KBM-7 (cell line): ENCODE results near the gene ZSCAN10.
"Not testable (repeated sequence)": the region's sequence is repeated elsewhere in the genome, so short reads cannot be mapped to it uniquely, and the experiment has no call there.

Experiments used
- DNase-seq: peaks from one replicate; pipeline ENCODE4 v3.0.0-alpha.2; 2015
- in situ Hi-C: fragments of 300-500 bp; cut with MboI; formaldehyde crosslinking; loops from 2 replicates; pipeline ENCODE4 v1.14.3; 2020; ENCODE audit warnings: low sequenced_read_pairs, low pct_unique_long_range_greater_than_20kb, mixed read lengths

ZSCAN10 gene

DNA sequence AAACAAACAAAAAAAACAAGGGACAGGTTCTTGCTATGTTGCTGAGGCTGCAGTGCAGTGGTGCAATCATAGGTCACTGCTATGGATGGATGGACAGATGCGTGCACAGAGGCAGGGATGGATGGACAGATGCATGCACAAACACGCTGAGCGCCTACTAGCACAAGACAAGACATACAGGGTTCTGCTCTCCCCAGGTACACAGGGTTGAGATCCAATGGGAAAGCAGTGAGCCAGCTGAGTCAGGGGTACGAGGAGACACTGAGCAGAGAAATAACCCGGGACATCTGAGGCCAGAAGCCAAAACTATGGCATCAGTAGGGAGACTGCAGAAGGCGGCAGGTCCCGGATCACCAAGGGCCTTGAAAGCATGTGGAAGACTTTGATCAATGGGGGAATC is 27.4 kb downstream of the ZSCAN10 start:
- in situ Hi-C loops: no loop called here

DNA sequence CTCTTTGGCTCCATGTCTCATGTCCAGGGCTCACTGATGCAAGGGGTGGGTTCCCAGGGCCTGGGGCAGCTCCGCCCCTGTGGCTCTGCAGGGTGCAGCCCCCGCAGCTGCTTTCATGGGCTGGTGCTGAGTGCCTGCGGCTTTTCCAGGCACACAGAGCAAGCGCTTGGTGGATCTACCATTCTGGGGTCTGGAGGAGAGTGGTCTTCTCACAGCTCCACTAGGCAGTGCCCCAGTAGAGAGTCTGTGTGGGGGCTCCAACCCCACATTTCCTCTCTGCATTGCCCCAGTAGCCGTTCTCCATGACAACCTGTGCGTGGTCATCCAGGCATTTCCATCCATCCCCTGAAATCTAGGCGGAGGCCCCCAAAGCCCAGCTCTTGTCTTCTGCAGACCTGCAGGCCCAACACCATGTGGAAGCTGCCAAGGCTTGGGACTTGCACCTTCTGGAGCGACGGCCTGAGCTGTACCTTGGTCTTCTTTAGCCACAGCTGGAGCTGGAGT is 28.4 kb downstream of the ZSCAN10 start:
- in situ Hi-C loops: no loop called here
- DNase-seq: no peak

More for the DNA sequence above, 27.4 kb downstream of the ZSCAN10 start:
- no peak for DNase-seq

DNA sequence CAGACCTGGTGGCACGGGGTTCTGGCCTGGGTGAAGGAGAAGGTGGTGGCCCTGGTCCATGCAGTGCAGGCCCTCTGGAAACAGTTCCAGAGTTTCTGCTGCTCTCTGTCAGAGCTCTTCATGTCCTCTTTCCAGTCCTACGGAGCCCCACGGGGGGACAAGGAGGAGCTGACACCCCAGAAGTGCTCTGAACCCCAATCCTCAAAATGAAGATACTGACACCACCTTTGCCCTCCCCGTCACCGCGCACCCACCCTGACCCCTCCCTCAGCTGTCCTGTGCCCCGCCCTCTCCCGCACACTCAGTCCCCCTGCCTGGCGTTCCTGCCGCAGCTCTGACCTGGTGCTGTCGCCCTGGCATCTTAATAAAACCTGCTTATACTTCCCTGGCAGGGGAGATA is 29.9 kb downstream of the ZSCAN10 start:
- in situ Hi-C loops, DNase-seq: not testable (repeated sequence)

DNA sequence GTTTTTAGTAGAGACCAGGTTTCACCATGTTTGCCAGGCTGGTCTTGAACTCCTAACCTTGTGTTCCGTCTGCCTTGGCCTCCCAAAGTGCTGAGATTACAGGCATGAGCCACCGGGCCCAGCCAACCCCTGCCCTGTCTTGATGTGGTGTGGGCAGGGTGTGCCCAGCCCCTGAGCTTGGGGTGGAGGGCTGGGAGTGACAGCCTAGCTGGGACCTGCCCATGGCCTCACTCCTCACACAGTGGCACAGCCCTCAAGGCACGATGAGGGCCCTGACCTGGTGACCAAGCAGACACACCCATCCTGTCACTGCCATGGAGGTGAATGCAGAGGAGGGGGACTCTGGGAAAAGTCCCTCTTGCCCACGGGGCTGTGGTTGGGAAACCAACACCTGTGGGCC is 30.6 kb downstream of the ZSCAN10 start:
- in situ Hi-C loops: no loop called here
- no peak for DNase-seq

DNA sequence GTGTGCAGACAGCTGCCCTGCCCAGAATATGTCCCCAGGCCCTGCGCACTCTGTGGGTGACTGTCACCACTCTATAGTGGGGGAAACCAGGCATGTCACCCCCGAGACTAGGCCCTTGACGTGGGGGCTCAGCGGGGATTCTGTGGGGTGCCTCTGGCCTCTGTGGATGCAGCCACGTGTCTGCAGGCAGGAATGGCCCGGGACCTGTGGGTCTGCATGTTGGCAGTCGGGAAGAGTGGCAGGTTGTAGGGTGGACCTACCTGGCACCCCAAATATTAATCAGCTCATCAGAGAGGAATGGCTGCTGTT is 32.7 kb downstream of the ZSCAN10 start:
- DNase-seq: no peak
- in situ Hi-C loops: no loop called here

DNA sequence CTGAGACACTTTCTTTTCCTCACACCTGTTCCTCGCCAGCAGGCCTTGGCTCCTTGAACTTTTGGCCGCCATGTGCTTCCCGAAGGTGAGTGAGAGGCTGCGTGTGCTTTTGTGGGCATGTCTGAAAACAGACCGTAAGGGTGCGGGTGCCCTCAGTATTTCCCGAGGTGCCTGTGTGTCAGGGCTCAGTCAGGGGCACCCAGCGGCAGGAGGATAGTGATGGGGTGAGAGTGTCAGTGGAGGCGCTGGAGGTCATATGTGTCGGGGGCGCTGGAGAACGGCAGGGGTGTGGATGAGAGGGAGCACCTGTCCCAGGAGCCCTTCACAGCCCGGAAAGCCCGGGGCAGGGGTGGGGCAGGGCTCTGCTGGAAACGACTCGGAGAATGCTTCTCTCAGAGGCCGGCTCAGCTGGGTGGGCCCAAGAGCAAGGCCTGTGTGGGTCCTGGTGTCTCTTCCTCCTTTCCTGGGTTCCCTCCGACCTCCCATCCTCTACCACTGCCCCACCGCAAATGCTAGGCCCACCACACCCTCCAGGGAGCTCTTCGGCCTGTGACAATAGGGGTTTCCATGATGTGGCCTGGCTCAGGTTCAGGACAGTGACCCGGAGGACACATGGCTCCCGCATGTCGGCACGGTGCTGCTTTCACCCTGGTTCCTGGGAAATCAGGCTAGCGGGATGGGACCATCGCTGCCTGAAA is 33.2 kb downstream of the ZSCAN10 start:
- DNase-seq: no peak
- in situ Hi-C loops: no loop called here

DNA sequence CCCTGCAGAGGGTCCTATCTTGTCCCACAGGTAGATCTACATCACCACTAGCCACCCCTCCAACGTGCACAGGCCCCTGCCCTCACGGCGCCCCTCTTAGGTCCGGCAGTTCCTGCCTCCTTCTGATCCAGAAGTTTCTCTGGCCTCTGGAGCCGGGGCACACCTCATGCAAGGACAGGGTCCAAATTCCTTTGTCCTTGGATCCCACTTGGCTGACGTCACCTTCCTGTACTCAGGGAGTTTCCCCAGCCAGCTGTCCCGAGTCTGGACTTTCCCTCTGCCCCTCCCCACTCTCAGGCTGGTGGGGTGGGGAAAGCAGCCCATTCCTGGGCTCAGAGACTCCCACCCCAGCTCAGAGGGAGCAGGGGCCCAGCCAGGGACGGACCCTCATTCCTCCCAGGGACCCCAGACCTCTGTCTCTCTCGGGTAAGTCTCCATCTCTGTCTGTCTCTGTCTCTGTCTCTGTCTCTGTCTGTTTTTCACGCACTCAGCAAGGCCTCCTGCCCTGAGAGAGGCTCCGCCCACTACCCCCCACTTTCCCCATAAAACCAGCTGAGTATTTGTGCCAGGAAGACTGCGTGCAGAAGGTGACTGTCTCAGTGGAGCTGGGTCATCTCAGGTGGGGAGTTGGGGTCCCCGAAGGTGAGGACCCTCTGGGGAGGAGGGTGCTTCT is 33.9 kb downstream of the ZSCAN10 start, which contains the start of gene IL32:
Gene IL32 (plus strand): TSS at position 572 of the 673 bp plus-strand sequence. CDS start 172 bp downstream, outside the sequence.
- no peak for DNase-seq
- in situ Hi-C loops: no loop called here

GRCh38 chr16:3063625-3064386 is 35.3 kb downstream of the ZSCAN10 start:
- in situ Hi-C loops: no loop called here
- DNase-seq: no peak

DNA sequence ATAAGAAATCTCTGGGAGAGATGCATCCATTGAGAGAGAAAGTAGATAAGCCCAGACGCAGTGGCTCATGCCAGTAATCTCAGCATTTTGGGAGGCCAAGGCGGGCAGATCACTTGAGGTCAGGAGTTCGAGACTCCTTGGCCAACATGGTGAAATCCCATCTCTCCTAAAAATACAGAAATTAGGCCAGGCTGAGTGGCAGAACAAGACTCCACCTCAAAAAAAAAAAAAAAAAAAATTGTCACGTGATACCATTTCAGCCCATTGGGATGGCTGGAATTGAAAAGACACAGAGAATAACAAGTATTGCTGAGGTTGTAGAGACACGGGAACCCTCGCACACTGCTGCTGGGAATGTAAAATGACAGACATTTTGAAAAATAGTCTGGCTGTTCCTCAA is 36.5 kb downstream of the ZSCAN10 start:
- in situ Hi-C loops: no loop called here
- no peak for DNase-seq

- no peak for DNase-seq
- in situ Hi-C loops: no loop called here
Observed at GRCh38 chr16:3060339-3061127, 38.6 kb downstream of the ZSCAN10 start.

DNA sequence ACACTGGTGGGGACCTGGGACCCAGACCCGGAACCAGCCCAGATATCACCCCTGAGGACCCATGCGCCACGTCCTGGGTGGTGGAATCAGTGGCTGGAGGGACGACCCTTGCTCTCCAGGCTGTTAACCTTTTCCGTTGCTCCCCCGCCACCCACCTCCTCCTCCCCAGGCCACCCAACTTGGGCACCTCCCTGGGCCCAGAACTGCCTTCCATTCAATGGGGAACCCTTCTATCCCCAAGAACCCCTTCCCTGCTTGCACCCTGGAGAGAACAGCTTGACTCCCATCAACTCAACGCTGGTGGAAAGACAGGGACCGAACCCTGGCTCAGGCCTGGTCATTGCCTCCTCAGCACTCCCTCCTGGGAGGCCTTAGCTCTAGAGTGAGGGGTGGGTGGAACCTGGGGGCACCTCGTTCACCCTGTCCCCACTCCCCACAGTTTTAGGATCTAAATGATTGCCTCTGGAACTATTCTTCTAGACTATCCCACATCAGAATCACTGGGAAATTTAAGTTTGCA is 39.3 kb downstream of the ZSCAN10 start:
- no peak for DNase-seq
- in situ Hi-C loops: no loop called here

- in situ Hi-C loops: no loop called here
- peak; percentile 91 for DNase-seq
Observed at GRCh38 chr16:3059041-3059722, 39.9 kb downstream of the ZSCAN10 start.

DNA sequence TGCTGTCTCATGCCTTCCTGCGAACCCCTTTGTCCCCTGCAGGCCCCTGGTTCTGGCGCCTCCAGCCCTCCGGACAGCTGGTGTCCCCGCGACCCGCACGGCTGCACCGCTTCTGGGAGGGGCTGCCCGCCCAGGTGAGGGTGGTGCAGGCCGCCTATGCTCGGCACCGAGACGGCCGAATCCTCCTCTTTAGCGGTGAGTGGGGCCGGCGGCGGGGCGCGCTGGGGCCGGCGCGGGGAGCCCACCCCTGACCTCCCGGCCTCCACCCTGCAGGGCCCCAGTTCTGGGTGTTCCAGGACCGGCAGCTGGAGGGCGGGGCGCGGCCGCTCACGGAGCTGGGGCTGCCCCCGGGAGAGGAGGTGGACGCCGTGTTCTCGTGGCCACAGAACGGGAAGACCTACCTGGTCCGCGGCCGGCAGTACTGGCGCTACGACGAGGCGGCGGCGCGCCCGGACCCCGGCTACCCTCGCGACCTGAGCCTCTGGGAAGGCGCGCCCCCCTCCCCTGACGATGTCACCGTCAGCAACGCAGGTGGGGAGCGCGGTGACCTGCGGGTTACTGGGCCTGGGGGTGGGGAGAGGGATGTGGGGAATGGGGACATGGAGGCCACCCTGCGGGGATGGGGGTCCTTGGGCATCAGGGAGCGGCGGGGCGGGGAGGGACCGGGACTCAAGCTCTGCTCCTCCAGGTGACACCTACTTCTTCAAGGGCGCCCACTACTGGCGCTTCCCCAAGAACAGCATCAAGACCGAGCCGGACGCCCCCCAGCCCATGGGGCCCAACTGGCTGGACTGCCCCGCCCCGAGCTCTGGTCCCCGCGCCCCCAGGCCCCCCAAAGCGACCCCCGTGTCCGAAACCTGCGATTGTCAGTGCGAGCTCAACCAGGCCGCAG is 40.7 kb downstream of the ZSCAN10 start:
- in situ Hi-C loops: no loop called here
- DNase-seq: no peak

DNA sequence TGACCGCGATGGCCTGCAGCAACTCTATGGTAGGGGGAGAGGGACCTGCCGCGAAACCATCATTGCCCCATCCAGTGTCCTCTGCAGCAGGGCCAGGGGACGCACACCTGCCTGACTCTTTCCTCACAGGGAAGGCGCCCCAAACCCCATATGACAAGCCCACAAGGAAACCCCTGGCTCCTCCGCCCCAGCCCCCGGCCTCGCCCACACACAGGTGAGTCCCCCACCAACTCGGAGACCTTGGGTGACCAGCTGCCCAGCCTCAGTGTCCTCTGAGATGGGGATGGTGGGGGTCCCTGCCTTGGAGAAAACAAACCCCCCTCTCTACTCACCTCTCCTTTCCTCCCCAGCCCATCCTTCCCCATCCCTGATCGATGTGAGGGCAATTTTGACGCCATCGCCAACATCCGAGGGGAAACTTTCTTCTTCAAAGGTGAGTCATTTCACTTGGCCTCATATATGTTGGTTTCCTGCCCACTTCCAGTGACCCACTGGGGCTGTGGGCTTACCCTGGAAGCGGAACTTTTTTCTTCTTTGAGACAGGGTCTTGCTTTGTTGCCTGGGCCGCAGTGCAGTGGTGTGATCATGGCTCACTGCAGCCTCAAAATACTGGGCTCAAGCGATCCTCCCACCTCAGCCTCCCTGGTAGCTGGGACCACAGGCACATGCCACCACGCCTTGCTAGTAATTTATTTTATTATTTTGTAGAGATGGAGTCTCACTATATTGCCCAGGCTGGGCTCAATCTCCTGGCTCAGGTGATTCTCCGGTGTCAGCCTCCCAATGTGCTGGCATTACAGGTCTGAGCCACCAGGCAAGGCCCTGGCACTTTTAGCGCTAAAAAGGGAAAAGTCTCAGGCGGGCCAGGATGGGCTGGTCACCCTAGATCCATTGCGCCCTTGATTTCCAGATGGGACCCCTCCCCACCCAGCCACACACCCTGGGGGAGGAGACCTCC is 41.6 kb downstream of the ZSCAN10 start:
- no peak for DNase-seq
- in situ Hi-C loops: no loop called here

DNA sequence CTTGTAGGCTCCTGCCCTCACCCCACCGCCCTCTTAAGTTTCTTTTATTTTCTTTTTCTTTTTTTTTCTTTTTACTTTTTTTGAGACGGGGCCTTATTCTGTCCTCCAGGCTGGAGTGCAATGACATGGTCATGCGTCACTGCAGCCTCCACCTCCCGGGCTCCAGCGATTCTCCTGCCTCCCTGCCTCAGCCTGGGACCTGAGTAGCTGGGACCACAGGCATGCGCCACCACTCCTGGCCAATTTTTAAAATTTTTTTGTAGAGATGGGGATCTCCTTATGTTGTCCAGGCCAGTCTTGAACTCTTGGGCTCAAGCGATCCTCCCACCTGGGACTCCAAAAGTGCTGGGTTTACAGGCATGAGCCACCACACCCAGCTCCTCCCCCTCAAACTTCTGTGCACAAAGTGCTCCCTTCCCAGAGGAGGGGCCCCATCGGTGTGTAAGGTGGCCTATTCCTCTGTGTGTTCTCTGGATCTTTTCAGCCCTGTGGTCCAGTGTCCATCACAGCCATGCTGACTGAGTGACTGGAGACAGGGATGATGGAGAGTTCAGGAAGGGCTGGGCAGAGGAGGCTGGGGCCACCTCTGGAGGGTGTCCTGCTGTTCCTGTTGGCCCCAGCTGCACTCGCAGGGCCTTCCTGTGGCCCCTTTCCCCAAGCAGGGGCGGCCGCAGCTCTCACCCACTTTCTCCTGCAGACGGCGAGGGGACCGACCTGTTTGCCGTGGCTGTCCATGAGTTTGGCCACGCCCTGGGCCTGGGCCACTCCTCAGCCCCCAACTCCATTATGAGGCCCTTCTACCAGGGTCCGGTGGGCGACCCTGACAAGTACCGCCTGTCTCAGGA is 42.5 kb downstream of the ZSCAN10 start:
- no peak for DNase-seq
- in situ Hi-C loops: no loop called here

GRCh38 chr16:3055734-3056115 is 43.4 kb downstream of the ZSCAN10 start:
- in situ Hi-C loops, DNase-seq: not testable (repeated sequence)
